ENCODE data around the gene PSME2.

GRCh38 chr14:24149302-24149969 is 3.0 kb upstream of the PSME2 start:
- TF ChIP-seq PRDM10 (tag by site-specific recombination; IDR thresholded peaks at IDR 0.05) (no peak), ZNF24 (tag by site-specific recombination; IDR thresholded peaks at IDR 0.05) (no peak), MZF1 (tag by site-specific recombination; IDR thresholded peaks at IDR 0.05; ENCODE audit: borderline replicate concordance) (no peak)
